A673 (cell line): ENCODE data around the gene SUSD4.

Experiments
- EZH2 ChIP-seq: fragments of 200-600 bp; sonication (generic); IDR thresholded peaks from 2 replicates; pipeline ENCODE4 v1.6.1; 2017; ENCODE audit warnings: borderline replicate concordance, low read depth, mild to moderate bottlenecking, mixed read lengths, antibody characterized with exemption, low read length; ENCODE audit not compliant: poor library complexity, severe bottlenecking
- TF ChIP-seq, protein P1 (sequence below): fragments of 300-800, 200-600 bp; sonication (generic); conservative IDR thresholded peaks from 2 replicates; pipeline ENCODE4 v1.5.1; 2017; ENCODE audit warnings: low read depth, mild to moderate bottlenecking, antibody characterized with exemption, low read length, moderate library complexity, mixed read lengths

DNA sequence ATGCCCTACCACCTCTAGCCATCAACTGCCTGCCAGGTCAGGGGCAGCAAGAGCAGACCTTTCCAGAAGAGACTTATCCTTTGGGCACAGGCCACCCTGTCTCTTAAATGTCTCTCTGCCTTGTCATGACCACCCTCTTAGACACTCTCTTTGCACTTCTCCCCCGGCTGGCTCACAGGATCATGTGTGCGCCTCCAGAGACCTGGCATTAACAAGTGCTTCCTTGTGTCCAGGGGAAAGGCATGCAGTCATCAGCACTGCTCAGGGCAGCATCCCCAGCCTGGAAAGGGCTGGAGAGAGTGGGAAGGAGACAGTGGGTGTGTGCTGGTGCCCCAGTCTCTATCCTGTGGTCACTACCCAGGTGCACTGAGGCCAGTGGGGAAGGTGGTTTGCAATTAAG, 135.8 kb downstream of the SUSD4 start:
- TF ChIP-seq, protein P1, sequence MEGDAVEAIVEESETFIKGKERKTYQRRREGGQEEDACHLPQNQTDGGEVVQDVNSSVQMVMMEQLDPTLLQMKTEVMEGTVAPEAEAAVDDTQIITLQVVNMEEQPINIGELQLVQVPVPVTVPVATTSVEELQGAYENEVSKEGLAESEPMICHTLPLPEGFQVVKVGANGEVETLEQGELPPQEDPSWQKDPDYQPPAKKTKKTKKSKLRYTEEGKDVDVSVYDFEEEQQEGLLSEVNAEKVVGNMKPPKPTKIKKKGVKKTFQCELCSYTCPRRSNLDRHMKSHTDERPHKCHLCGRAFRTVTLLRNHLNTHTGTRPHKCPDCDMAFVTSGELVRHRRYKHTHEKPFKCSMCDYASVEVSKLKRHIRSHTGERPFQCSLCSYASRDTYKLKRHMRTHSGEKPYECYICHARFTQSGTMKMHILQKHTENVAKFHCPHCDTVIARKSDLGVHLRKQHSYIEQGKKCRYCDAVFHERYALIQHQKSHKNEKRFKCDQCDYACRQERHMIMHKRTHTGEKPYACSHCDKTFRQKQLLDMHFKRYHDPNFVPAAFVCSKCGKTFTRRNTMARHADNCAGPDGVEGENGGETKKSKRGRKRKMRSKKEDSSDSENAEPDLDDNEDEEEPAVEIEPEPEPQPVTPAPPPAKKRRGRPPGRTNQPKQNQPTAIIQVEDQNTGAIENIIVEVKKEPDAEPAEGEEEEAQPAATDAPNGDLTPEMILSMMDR, result no peak
- no peak for TF ChIP-seq EZH2
